Measurements from ENCODE around the gene ADCY2.

ADCY2 gene

GRCh38 chr5:7473668-7474215 is 77.8 kb downstream of the ADCY2 start:
- Histone ChIP-seq H3K9me3 (ENCODE audit: control insufficient read depth, insufficient read depth, low read length) (peaks cover 14% of the 10 kb centered on the region), H3K9ac (ENCODE audit: low read depth, low read length) (no peak overlapping the region), H3K27ac (ENCODE audit: low read depth, low read length) (peak overlapping the region; percentile 94), H3K27me3 (ENCODE audit: control insufficient read depth, insufficient read depth, low read length) (no peaks in the 10 kb centered on the region), H3K36me3 (ENCODE audit: control insufficient read depth, insufficient read depth, low read length) (no peaks in the 10 kb centered on the region), H3K4me1 (ENCODE audit: control insufficient read depth, insufficient read depth, low read length) (peaks cover 26% of the 10 kb centered on the region), H3K4me3 (ENCODE audit: low read depth, low read length) (no peak overlapping the region)

DNA sequence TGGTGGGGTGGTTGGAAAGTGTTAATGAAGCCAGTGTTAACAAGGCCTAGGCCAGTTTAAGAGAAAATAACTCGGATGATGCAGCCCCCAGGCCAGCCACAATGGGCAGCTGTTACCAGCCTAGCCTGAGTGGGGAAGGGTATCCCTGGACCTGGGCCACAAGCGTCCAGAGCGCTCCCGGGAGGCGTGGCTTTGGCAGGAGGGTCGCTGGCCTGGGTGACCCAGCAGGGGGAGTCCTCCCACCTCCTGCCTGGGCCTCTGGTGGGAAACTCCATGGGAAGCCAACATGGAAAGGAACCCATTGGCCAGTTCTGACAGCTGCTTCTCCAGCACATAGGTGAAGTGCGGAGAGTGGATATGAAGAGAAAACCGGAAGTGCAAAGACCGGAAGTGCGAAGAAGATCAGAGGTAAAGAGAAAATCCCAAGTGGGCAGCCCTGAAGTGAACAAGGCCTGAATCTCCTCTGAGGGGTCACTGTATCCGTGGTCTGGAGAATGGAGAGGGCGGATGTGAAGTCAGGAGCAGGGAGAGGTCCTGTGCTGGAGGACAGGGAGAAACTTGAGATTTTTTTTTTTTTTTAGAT is 79.0 kb downstream of the ADCY2 start:
- no peaks in the 10 kb centered on the region for H3K36me3 ChIP-seq (ENCODE audit: control insufficient read depth, insufficient read depth, low read length)
- H3K9ac ChIP-seq (ENCODE audit: low read depth, low read length) = no peak overlapping the region
- H3K9me3 ChIP-seq (ENCODE audit: control insufficient read depth, insufficient read depth, low read length) = peaks cover 14% of the 10 kb centered on the region
- H3K4me3 ChIP-seq (ENCODE audit: low read depth, low read length) = no peak overlapping the region
- peak overlapping the region; percentile 94 for H3K27ac ChIP-seq (ENCODE audit: low read depth, low read length)
- no peaks in the 10 kb centered on the region for H3K27me3 ChIP-seq (ENCODE audit: control insufficient read depth, insufficient read depth, low read length)
- H3K4me1 ChIP-seq (ENCODE audit: control insufficient read depth, insufficient read depth, low read length) = peaks cover 26% of the 10 kb centered on the region

DNA sequence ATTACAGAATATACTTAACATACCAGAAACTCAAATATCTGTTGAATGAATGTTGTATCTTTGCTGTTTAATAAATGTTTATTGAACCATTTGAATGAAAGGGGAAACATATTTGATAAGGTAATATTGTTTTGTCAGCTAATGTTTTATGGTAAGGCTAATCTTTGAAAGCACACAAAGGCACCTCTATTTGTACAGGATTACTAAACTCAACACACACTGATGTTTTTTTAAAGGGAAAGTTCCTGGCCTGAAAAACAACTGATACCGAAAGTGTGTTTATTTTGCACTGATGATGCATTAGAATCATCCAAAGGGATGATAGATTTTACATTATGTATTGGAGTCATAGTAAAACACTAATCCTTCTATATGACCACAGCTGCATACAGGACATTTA is 82.5 kb downstream of the ADCY2 start:
- Histone ChIP-seq H3K4me3 (ENCODE audit: low read depth, low read length) (no peak overlapping the region), H3K9me3 (ENCODE audit: control insufficient read depth, insufficient read depth, low read length) (no peaks in the 10 kb centered on the region), H3K36me3 (ENCODE audit: control insufficient read depth, insufficient read depth, low read length) (no peaks in the 10 kb centered on the region), H3K27me3 (ENCODE audit: control insufficient read depth, insufficient read depth, low read length) (no peaks in the 10 kb centered on the region), H3K27ac (ENCODE audit: low read depth, low read length) (no peak overlapping the region), H3K9ac (ENCODE audit: low read depth, low read length) (no peak overlapping the region), H3K4me1 (ENCODE audit: control insufficient read depth, insufficient read depth, low read length) (peaks cover 15% of the 10 kb centered on the region)

DNA sequence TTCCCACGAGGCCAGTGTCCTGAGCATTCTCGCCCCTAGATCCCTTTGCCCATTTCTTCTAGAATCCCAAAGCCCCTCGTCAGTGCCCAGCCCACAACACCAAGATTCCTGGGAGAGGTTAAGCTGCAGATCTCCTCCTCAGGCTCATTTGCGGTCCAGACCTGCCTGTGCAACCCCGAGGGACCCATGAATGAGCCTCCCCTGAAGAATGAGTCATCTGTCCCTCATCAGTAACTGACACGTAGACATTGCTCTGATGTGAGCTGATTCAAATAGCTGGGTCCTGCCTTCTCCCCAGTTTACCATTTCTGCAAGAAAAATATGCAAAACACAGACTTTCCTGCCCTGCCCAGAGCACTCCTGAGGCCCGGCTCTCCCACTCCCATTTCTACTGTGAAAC is 92.8 kb downstream of the ADCY2 start:
- H3K9me3 ChIP-seq (ENCODE audit: control insufficient read depth, insufficient read depth, low read length) = no peaks in the 10 kb centered on the region
- no peak overlapping the region for H3K4me3 ChIP-seq (ENCODE audit: low read depth, low read length)
- no peaks in the 10 kb centered on the region for H3K27me3 ChIP-seq (ENCODE audit: control insufficient read depth, insufficient read depth, low read length)
- H3K36me3 ChIP-seq (ENCODE audit: control insufficient read depth, insufficient read depth, low read length) = no peaks in the 10 kb centered on the region
- H3K4me1 ChIP-seq (ENCODE audit: control insufficient read depth, insufficient read depth, low read length) = peaks cover 17% of the 10 kb centered on the region
- H3K9ac ChIP-seq (ENCODE audit: low read depth, low read length) = no peak overlapping the region
- no peak overlapping the region for H3K27ac ChIP-seq (ENCODE audit: low read depth, low read length)

DNA sequence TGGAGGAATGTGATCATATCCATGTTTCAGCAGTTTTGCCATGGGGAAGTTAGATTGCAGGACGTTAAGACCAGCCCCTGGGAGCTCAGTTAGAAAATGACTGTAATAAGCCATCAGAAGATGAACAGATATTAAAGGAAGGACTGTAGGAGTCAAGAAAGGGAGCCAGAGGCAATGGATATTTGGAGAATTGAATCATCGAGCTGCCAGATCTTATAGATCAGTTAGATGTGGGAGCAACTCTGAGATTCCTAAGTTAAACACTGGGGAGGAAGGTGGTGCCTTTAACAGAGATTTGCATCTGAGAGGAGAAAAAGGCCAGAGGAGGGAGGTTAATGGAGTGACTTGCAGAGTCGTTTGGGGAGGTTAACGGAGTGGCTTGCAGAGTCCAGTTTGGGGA is 96.4 kb downstream of the ADCY2 start:
- Histone ChIP-seq H3K27ac (ENCODE audit: low read depth, low read length) (no peak overlapping the region), H3K27me3 (ENCODE audit: control insufficient read depth, insufficient read depth, low read length) (no peaks in the 10 kb centered on the region), H3K4me3 (ENCODE audit: low read depth, low read length) (no peak overlapping the region), H3K36me3 (ENCODE audit: control insufficient read depth, insufficient read depth, low read length) (no peaks in the 10 kb centered on the region), H3K9ac (ENCODE audit: low read depth, low read length) (no peak overlapping the region), H3K9me3 (ENCODE audit: control insufficient read depth, insufficient read depth, low read length) (no peaks in the 10 kb centered on the region), H3K4me1 (ENCODE audit: control insufficient read depth, insufficient read depth, low read length) (peaks cover 24% of the 10 kb centered on the region)

GRCh38 chr5:7493081-7493480 is 97.1 kb downstream of the ADCY2 start:
- no peak overlapping the region for H3K9ac ChIP-seq (ENCODE audit: low read depth, low read length)
- no peak overlapping the region for H3K27ac ChIP-seq (ENCODE audit: low read depth, low read length)
- H3K27me3 ChIP-seq (ENCODE audit: control insufficient read depth, insufficient read depth, low read length) = no peaks in the 10 kb centered on the region
- H3K4me1 ChIP-seq (ENCODE audit: control insufficient read depth, insufficient read depth, low read length) = peaks cover 24% of the 10 kb centered on the region
- H3K4me3 ChIP-seq (ENCODE audit: low read depth, low read length) = no peak overlapping the region
- no peaks in the 10 kb centered on the region for H3K9me3 ChIP-seq (ENCODE audit: control insufficient read depth, insufficient read depth, low read length)
- no peaks in the 10 kb centered on the region for H3K36me3 ChIP-seq (ENCODE audit: control insufficient read depth, insufficient read depth, low read length)

GRCh38 chr5:7493622-7494021 is 97.7 kb downstream of the ADCY2 start:
- peaks cover 24% of the 10 kb centered on the region for H3K4me1 ChIP-seq (ENCODE audit: control insufficient read depth, insufficient read depth, low read length)
- no peak overlapping the region for H3K27ac ChIP-seq (ENCODE audit: low read depth, low read length)
- no peak overlapping the region for H3K4me3 ChIP-seq (ENCODE audit: low read depth, low read length)
- no peaks in the 10 kb centered on the region for H3K27me3 ChIP-seq (ENCODE audit: control insufficient read depth, insufficient read depth, low read length)
- H3K9me3 ChIP-seq (ENCODE audit: control insufficient read depth, insufficient read depth, low read length) = no peaks in the 10 kb centered on the region
- no peaks in the 10 kb centered on the region for H3K36me3 ChIP-seq (ENCODE audit: control insufficient read depth, insufficient read depth, low read length)
- no peak overlapping the region for H3K9ac ChIP-seq (ENCODE audit: low read depth, low read length)

DNA sequence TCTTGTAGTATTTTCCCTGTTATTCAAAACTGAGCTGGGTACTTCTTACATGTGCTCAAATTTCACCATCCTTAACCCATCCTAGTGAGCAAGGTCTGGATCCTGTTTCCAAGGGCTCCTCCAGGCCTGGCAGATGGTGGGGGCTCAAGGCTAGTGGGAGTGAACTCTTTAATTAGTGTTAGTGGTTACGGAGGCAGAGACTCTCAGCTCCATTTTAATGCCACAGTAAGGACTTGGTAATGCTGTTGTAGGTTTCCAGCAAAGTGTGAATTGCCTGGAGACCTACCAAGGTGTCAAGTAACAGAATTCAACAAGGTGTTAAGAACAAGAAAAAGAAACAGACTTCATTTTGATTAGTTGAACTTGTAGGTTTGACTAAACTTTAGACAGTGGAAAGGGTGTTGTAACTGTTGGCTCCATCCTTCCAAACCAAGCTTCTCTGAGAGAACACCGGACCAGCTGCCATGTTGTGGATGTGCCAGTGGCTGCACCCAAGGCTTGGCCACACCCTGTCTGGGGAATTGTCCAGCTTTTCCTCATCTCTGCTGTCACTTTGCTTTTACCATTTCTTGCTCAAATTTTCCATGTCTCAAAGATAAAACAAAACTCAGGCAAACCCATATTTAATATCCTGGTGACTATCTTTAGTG is 98.7 kb downstream of the ADCY2 start:
- H3K27ac ChIP-seq (ENCODE audit: low read depth, low read length) = no peak overlapping the region
- H3K9me3 ChIP-seq (ENCODE audit: control insufficient read depth, insufficient read depth, low read length) = no peaks in the 10 kb centered on the region
- H3K4me3 ChIP-seq (ENCODE audit: low read depth, low read length) = no peak overlapping the region
- no peak overlapping the region for H3K9ac ChIP-seq (ENCODE audit: low read depth, low read length)
- H3K36me3 ChIP-seq (ENCODE audit: control insufficient read depth, insufficient read depth, low read length) = no peaks in the 10 kb centered on the region
- H3K27me3 ChIP-seq (ENCODE audit: control insufficient read depth, insufficient read depth, low read length) = no peaks in the 10 kb centered on the region
- H3K4me1 ChIP-seq (ENCODE audit: control insufficient read depth, insufficient read depth, low read length) = peaks cover 24% of the 10 kb centered on the region

DNA sequence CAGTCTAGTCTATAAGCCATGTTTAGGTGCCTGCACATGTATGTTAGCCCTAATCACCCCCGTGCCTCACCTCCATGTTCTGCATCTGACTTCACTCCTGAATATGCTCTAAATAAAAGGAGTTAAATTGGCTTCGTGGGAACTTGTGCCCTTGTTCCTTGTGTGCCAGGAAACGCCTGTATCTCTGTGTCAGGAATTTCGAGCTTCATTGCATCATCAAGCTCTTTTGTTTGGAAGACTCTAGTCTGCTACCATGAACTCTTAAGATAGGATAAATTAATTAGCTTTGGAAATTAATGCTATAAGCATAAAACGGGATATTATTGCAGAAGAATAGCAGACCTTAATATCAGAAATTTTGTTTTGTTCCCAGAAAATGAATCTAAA is 99.2 kb downstream of the ADCY2 start:
- no peaks in the 10 kb centered on the region for H3K27me3 ChIP-seq (ENCODE audit: control insufficient read depth, insufficient read depth, low read length)
- H3K4me1 ChIP-seq (ENCODE audit: control insufficient read depth, insufficient read depth, low read length) = peaks cover 24% of the 10 kb centered on the region
- no peak overlapping the region for H3K9ac ChIP-seq (ENCODE audit: low read depth, low read length)
- no peak overlapping the region for H3K4me3 ChIP-seq (ENCODE audit: low read depth, low read length)
- no peaks in the 10 kb centered on the region for H3K36me3 ChIP-seq (ENCODE audit: control insufficient read depth, insufficient read depth, low read length)
- H3K9me3 ChIP-seq (ENCODE audit: control insufficient read depth, insufficient read depth, low read length) = no peaks in the 10 kb centered on the region
- H3K27ac ChIP-seq (ENCODE audit: low read depth, low read length) = no peak overlapping the region

- no peak overlapping the region for H3K4me3 ChIP-seq (ENCODE audit: low read depth, low read length)
- no peaks in the 10 kb centered on the region for H3K9me3 ChIP-seq (ENCODE audit: control insufficient read depth, insufficient read depth, low read length)
- peak overlapping the region; percentile 33 for H3K27ac ChIP-seq (ENCODE audit: low read depth, low read length)
- peaks cover 29% of the 10 kb centered on the region for H3K4me1 ChIP-seq (ENCODE audit: control insufficient read depth, insufficient read depth, low read length)
- no peaks in the 10 kb centered on the region for H3K27me3 ChIP-seq (ENCODE audit: control insufficient read depth, insufficient read depth, low read length)
- H3K36me3 ChIP-seq (ENCODE audit: control insufficient read depth, insufficient read depth, low read length) = no peaks in the 10 kb centered on the region
- H3K9ac ChIP-seq (ENCODE audit: low read depth, low read length) = no peak overlapping the region
Observed at GRCh38 chr5:7500256-7500655, 104.3 kb downstream of the ADCY2 start.

GRCh38 chr5:7501061-7501460 is 105.1 kb downstream of the ADCY2 start:
- H3K4me1 ChIP-seq (ENCODE audit: control insufficient read depth, insufficient read depth, low read length) = peaks cover 29% of the 10 kb centered on the region
- H3K36me3 ChIP-seq (ENCODE audit: control insufficient read depth, insufficient read depth, low read length) = no peaks in the 10 kb centered on the region
- no peak overlapping the region for H3K9ac ChIP-seq (ENCODE audit: low read depth, low read length)
- H3K4me3 ChIP-seq (ENCODE audit: low read depth, low read length) = no peak overlapping the region
- H3K27me3 ChIP-seq (ENCODE audit: control insufficient read depth, insufficient read depth, low read length) = no peaks in the 10 kb centered on the region
- H3K9me3 ChIP-seq (ENCODE audit: control insufficient read depth, insufficient read depth, low read length) = no peaks in the 10 kb centered on the region
- peak overlapping the region; percentile 33 for H3K27ac ChIP-seq (ENCODE audit: low read depth, low read length)

Measured in HUES48 (cell line).